GM12875 (cell line): ENCODE data around the gene TBL2.
"Not testable (repeated sequence)": the region's sequence is repeated elsewhere in the genome, so short reads cannot be mapped to it uniquely, and the experiment has no call there.

Experiments
- H3K4me3 ChIP-seq: one replicate; pipeline ENCODE4 v1.5.1; 2011; ENCODE audit warnings: low read depth, low read length, control low read depth
- TF ChIP-seq, protein P1 (sequence below): IDR thresholded peaks from 2 replicates; pipeline ENCODE4 v1.5.1; 2011; ENCODE audit warnings: low read depth, mild to moderate bottlenecking, control low read depth, inconsistent platforms, low read length, moderate library complexity, borderline replicate concordance; ENCODE audit not compliant: insufficient read depth

The TBL2 gene

DNA sequence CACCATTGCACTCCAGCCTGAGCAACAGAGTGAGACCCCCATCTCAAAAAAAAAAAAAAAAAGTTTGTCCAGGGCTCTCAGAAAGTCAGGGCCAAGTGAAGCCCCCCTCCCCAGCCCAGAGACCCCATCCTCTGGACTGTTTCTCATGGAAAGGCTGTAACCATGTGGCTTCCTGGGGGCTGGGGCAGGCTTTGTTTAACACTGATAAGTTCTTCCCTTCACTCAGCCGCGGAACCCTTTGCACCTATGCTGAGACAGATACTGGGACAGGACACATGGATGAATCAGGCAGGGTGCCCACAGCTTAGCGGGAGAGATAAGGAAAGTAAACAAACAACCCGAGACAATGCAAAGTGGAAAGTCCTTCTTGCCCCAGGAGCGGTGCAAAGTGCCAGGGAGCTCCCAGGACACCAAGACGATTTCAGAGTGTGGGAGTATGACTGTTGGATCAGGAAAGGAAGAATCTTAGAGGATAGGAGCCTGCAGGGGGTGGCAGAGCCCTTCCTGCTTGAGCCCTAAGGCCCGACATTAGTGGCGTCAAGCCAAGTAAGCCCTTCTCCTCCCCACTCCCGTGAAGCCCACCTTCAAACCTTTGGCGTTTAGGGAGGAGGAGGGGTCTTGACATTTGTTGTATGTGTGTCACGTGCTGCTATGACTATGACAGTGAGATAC, 34.4 kb upstream of the TBL2 start:
- TF ChIP-seq, protein P1, sequence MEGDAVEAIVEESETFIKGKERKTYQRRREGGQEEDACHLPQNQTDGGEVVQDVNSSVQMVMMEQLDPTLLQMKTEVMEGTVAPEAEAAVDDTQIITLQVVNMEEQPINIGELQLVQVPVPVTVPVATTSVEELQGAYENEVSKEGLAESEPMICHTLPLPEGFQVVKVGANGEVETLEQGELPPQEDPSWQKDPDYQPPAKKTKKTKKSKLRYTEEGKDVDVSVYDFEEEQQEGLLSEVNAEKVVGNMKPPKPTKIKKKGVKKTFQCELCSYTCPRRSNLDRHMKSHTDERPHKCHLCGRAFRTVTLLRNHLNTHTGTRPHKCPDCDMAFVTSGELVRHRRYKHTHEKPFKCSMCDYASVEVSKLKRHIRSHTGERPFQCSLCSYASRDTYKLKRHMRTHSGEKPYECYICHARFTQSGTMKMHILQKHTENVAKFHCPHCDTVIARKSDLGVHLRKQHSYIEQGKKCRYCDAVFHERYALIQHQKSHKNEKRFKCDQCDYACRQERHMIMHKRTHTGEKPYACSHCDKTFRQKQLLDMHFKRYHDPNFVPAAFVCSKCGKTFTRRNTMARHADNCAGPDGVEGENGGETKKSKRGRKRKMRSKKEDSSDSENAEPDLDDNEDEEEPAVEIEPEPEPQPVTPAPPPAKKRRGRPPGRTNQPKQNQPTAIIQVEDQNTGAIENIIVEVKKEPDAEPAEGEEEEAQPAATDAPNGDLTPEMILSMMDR: no peak
- H3K4me3 ChIP-seq: no peak overlapping the region

DNA sequence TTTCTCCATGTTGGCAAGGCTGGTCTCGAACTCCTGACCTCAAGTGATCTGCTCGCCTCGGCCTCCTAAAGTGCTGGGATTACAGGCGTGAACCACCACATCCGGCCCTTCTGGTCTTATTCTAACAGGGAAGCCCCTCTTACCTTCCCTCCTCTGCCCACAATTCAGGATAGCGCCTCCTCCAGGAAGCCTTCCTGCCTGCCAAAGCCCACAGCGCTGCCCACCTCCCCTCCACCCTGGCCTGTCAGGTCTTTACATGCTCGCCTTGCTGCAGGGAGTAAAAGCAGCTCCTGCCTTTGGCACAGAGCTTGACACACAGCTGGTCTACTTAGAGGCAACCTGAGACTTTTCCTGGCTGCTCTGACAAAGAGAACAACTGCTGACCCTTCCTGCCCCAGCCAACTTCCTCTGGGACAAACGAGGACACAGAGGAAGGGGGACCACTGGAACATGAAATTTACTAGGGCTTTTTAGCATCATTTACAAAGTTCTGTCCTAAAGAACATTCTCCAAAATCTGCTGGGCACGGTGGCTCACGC, 32.7 kb upstream of the TBL2 start:
- H3K4me3 ChIP-seq: no peak overlapping the region
- TF ChIP-seq, protein P1: no peak

DNA sequence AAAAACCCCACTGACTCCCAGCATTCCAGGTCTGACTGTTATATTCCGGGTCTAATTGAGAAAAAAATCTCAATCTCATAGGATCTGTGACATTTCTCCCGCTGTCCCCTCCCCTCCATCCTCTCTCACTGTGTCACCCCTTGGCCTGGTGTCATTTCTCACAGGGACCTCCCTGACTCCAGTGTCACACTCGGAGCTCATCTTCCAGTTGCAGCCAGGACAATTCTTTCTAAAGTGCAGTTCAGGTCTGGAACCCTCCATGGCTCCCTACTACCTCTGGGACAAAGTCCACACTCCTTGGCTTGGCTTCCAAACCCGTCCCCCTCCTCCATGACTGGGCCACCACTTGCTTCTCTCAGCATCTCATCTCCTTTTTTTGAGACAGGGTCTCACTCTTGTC, 31.7 kb upstream of the TBL2 start:
- TF ChIP-seq, protein P1: no peak

DNA sequence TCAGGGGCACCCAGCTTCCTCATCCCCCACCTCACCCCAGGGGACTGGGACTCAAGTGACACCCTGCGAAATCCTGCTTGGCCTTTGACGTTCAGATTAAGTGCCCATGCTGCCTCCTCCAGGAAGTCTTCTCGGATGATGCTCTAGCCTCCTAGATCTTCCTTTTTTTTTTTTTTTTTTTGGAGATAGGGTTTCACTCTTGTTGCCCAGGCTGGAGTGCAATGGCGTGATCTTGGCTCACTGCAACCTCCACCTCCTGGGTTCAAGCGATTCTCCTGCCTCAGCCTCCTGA, 29.3 kb upstream of the TBL2 start:
- H3K4me3 ChIP-seq: not testable (repeated sequence)

More for the DNA sequence above, 31.7 kb upstream of the TBL2 start:
- H3K4me3 ChIP-seq: no peak overlapping the region

DNA sequence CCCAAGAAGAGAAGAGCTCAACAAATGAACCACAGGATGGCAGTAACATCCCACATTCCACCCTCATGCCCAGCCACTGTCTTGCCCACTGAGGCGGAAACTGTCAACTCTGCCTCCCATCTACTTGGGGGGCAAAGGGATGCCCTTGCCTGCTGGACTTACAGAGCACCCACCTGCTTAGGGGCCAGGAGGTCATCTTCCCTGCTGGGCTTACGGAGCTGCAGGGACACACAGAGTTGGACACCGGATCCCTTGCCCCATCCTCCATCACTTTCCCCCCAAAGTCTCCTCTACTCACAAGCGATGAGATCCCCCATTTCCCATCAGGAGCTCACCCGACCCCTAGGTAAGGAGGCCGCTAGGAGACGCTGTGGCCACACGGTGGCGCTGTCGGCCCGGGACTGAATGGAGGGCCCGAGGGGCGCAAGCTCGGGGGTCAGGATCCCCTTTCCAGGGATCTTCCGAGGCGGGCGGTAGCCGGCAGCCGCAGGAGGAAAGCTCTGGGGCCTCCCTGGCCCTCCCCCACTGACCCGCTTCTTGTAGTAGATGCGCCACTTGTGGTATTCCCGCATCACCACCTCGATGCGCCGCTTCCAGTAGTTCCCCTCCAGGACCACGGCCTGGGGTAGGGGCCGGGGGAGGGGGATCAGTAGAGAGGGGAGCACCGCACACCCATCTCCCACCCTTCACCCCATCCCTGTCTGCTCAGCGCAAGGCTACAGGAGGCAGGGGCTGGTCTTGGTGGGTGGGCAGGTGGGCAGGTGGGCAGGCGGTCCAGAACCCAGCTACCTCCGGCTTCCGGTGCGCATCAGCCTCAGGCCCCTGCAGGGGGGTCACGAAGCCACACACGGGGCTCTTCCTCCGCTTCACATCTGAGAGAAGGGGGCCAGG, 28.7 kb upstream of the TBL2 start:
- no peak overlapping the region for H3K4me3 ChIP-seq
- TF ChIP-seq, protein P1: peak; percentile 93

DNA sequence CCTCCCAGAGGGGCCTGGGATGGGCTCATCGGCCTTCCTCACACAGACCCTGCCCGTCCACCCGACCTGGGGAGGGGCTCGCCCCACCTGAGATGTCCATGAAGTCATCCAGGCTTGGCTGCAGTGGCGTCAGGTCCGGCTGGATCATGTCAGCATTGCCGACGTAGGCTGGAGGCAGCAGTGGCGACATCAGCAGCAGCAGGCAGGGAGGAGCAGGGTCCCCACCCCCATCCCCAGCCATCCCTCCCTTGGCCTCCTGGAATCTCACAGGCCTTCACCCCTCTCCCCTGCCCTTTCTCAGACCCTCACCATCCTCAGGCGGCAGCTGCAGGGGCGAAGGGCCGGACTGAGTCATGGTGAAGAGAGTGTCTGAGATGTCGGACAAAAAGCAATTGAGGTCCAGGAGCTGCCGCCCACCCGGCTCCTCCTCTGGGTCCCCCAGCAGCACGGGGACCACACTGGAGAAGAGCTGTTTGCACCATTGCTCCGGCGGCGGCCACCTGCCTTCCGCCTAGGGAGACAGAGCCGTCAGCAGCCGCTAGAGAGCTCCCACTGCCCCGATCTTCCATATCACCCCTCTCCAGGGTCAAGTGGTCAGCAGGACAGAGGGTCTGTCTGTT, 27.3 kb upstream of the TBL2 start:
- TF ChIP-seq, protein P1: no peak
- no peak overlapping the region for H3K4me3 ChIP-seq

DNA sequence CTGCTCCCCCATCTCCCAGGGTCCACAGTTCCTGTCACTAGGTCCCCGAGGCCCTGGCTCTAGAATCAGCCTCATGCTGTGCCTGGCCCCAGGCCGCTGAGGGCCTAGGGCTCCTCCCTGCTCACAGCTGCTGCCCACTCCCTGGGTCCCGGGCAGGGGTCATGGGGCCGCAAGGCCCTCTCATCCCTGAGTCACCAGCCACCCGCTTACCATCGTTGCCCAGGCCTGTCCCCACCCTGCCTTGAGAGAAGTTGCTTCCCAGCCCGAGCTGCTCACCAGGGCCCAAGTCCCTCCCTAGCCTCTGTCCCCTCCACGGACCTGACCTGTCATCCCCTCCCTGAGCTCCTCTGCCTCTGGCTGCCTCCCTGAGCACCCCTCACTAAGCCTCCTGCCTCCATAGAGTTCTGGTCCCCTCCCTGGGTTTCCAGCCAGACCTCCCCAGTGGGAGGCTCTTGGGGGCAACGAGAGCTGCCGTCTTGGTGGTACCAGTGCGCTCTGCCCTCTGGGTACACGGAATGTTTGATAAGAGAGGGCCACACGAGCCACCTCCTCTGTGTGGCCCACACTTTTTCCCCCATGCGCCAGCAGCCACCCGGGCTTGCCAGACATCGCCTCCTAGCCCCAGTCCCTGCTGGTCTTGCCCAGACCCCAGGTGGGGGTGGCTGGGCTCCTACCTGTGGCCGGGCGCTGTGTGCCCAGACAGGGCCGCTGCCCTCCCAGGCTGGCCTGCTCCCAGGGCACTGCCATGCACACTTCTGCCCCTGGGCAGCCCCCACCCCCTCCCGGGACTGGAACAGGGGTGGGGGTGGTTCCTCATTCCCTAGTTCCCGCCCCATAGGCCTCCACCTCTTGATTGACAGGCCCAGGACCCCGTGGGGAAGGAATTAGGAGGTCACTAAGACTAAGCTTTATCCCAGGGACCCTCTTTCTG, 24.6 kb upstream of the TBL2 start:
- no peak overlapping the region for H3K4me3 ChIP-seq
- TF ChIP-seq, protein P1: no peak
